Stomach (tissue), 4 donors: ENCODE results near the gene BRD3.

Experiments used
- EP300 ChIP-seq: sonication (generic); formaldehyde crosslinking; IDR thresholded peaks from one replicate; pipeline ENCODE4 v1.6.1; 2017; ENCODE audit warnings: antibody characterized with exemption
- POLR2A ChIP-seq, 4 donors: fragments of 450-650 bp; IDR thresholded peaks; one replicate each; pipeline ENCODE4 v1.6.1; 2016; ENCODE audit warnings: antibody characterized with exemption in 4 of 4, control low read depth in 2 of 4, mild to moderate bottlenecking in 1 of 4, moderate library complexity in 1 of 4
- TF ChIP-seq, protein P1 (sequence below), 7 experiments: fragments of 450-650 bp in 4 of 7; fragments of 200-600 bp in 3 of 7; sonication (generic) in 3 of 7; IDR thresholded peaks; one replicate each; pipeline ENCODE4 v1.5.1; 2016 to 2019; ENCODE audit warnings: antibody characterized with exemption in 7 of 7, control low read depth in 2 of 7, mild to moderate bottlenecking in 1 of 7

DNA sequence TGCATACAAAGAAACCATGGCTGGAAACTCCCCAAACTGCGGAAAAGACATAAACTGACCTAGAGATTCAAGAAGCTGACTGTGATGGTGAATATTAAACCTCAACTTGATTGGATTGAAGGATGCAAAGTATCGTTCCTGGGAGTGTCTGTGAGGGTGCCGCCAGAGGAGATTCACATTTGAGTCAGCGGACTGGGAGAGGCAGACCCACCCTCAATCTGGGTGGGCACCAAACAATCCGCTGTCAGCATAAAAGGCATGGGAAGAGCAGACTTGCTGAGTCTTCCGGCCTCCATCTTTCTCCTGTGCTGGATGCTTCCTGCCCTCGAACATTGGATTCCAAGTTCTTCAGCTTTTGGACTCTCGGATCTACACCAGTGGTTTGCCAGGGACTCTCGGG lies 43.2 kb upstream of the BRD3 start:
- TF ChIP-seq POLR2A (IDR thresholded peaks at IDR 0.05) (no peak), EP300 (no peak)
- TF ChIP-seq, protein P1, sequence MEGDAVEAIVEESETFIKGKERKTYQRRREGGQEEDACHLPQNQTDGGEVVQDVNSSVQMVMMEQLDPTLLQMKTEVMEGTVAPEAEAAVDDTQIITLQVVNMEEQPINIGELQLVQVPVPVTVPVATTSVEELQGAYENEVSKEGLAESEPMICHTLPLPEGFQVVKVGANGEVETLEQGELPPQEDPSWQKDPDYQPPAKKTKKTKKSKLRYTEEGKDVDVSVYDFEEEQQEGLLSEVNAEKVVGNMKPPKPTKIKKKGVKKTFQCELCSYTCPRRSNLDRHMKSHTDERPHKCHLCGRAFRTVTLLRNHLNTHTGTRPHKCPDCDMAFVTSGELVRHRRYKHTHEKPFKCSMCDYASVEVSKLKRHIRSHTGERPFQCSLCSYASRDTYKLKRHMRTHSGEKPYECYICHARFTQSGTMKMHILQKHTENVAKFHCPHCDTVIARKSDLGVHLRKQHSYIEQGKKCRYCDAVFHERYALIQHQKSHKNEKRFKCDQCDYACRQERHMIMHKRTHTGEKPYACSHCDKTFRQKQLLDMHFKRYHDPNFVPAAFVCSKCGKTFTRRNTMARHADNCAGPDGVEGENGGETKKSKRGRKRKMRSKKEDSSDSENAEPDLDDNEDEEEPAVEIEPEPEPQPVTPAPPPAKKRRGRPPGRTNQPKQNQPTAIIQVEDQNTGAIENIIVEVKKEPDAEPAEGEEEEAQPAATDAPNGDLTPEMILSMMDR (IDR thresholded peaks at IDR 0.05) = no peak
